Upper lobe of left lung (tissue), 4 donors: ENCODE measurements around the gene FAM222A.

Experiments
- CTCF ChIP-seq, 6 experiments: fragments of 450-650 bp in 4 of 6; fragments of 200-600 bp in 2 of 6; sonication (generic) in 2 of 6; IDR thresholded peaks; one replicate each; pipeline ENCODE4 v1.5.1; 2016 to 2019; ENCODE audit warnings: antibody characterized with exemption in 6 of 6
- EP300 ChIP-seq, 4 donors: sonication (generic); formaldehyde crosslinking; IDR thresholded peaks; one replicate each; pipeline ENCODE4 v1.5.1; 2017; ENCODE audit warnings: antibody characterized with exemption in 4 of 4, control low read depth in 2 of 4
- POLR2A ChIP-seq, 4 donors: fragments of 450-650 bp; IDR thresholded peaks; one replicate each; pipeline ENCODE4 v1.5.1; 2016 to 2017; ENCODE audit warnings: antibody characterized with exemption in 4 of 4, mild to moderate bottlenecking in 2 of 4
- POLR2AphosphoS5 ChIP-seq, 2 donors: sonication (generic); formaldehyde crosslinking; IDR thresholded peaks; one replicate each; pipeline ENCODE4 v1.5.1; 2017; ENCODE audit warnings: antibody characterized with exemption in 2 of 2

GRCh38 chr12:109702111-109702841 is 11.3 kb upstream of the FAM222A start:
- TF ChIP-seq CTCF (IDR thresholded peaks at IDR 0.05) (no peak), POLR2AphosphoS5 (IDR thresholded peaks at IDR 0.05) (no peak), POLR2A (IDR thresholded peaks at IDR 0.05) (no peak), EP300 (IDR thresholded peaks at IDR 0.05) (no peak)
